GM23338 (cell line): ENCODE measurements around the gene DRG2. TPM values are rescaled to one million over a fixed set of nuclear protein-coding genes. Genes with fewer than 3 reads are reported as not detected.

Source experiments
- CREB1 ChIP-seq: fragments of 250-450 bp; sonication (Bioruptor Pico); IDR thresholded peaks from 2 replicates; pipeline ENCODE4 v1.5.0; 2020; ENCODE audit warnings: low read depth, mild to moderate bottlenecking, moderate library complexity
- ETS1 ChIP-seq: IDR thresholded peaks from 2 replicates; pipeline ENCODE4 v1.6.1; 2016; ENCODE audit warnings: antibody characterized with exemption
- EZH2 ChIP-seq: fragments of 200-600 bp; sonication (generic); IDR thresholded peaks from one replicate; pipeline ENCODE4 v1.8.0; 2017; ENCODE audit warnings: antibody characterized with exemption, mild to moderate bottlenecking, low read depth; ENCODE audit not compliant: unreplicated experiment
- REST ChIP-seq: IDR thresholded peaks from one replicate; pipeline ENCODE4 v1.6.1; 2018; ENCODE audit warnings: antibody characterized with exemption; ENCODE audit not compliant: unreplicated experiment
- ZNF462 ChIP-seq: fragments of 250-450 bp; sonication (Bioruptor Pico); IDR thresholded peaks from 2 replicates; pipeline ENCODE4 v1.5.0; 2020; ENCODE audit warnings: mild to moderate bottlenecking, moderate library complexity
- polyA plus RNA-seq: library from polyadenylated mRNA; unstranded; fragments of >200 nt; fragmentation: Nextera tagmentation; extraction: Ambion mirVana; gene quantifications from 2 replicates; pipeline ENCODE4 v1.2.1, GENCODE V29; 2016
- total RNA-seq: library from RNA; depleted of rRNA; stranded (reverse); fragments of >200 nt; shearing (Covaris generic); gene quantifications from 2 replicates; pipeline ENCODE4 v1.2.3, GENCODE V29; 2014

The DRG2 gene
- total and polyA plus RNA-seq, 2 experiments from 2014 or later: 36.2 to 48.0 TPM

GRCh38 chr17:18145811-18146210 lies 58.1 kb downstream of the DRG2 start (continued):
- TF ChIP-seq ZNF462 (CRISPR knock-in tag) (no peak), EZH2 (no peak), ETS1 (no peak), CREB1 (CRISPR knock-in tag) (no peak), REST (no peak)
